ENCODE data around the gene NDUFAB1. TPM values are rescaled to one million over a fixed set of nuclear protein-coding genes. Genes with fewer than 3 reads are reported as not detected.

The NDUFAB1 gene
- total RNA-seq, 1 experiment from 2014 or later, result 189 TPM

DNA sequence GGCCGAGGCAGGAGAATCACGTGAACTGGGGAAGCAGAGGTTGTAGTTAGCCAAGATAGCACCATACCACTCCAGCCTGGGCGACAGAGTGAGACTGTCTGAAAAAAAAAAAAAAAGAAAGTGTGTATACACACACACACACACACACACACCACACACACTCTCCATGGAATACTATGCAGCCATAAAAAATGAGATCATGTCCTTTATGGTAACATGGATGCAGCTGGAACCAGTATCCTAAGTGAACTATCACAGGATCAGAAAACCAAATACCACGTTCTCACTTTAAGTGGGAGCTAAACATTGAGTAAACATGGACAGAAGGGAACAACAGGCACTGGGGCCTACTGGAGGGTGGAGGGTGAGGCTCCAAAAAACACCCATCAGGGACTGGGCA, 16.7 kb downstream of the NDUFAB1 start:
- Mint-ChIP-seq H3K9me3 (no peaks in the 10 kb centered on the region), H3K36me3 (peaks cover 44% of the 10 kb centered on the region), H3K4me3 (no peak overlapping the region), H3K4me1 (no peaks in the 10 kb centered on the region), H3K27me3 (ENCODE audit: low read depth) (no peaks in the 10 kb centered on the region), H3K27ac (no peak overlapping the region)
- CTCF ChIA-PET, result no interaction called here
- DNase-seq (ENCODE audit: low spot score), result no peak
- TF ChIP-seq ZNF416 (CRISPR knock-in tag; IDR thresholded peaks at IDR 0.05), result no peak
- TF ChIP-seq, protein P1, sequence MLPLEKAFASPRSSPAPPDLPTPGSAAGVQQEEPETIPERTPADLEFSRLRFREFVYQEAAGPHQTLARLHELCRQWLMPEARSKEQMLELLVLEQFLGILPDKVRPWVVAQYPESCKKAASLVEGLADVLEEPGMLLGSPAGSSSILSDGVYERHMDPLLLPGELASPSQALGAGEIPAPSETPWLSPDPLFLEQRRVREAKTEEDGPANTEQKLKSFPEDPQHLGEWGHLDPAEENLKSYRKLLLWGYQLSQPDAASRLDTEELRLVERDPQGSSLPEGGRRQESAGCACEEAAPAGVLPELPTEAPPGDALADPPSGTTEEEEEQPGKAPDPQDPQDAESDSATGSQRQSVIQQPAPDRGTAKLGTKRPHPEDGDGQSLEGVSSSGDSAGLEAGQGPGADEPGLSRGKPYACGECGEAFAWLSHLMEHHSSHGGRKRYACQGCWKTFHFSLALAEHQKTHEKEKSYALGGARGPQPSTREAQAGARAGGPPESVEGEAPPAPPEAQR (CRISPR knock-in tag; IDR thresholded peaks at IDR 0.05), result no peak
- TF ChIP-seq ZNF232 (CRISPR knock-in tag; IDR thresholded peaks at IDR 0.05), result no peak
- TF ChIP-seq, protein P2, sequence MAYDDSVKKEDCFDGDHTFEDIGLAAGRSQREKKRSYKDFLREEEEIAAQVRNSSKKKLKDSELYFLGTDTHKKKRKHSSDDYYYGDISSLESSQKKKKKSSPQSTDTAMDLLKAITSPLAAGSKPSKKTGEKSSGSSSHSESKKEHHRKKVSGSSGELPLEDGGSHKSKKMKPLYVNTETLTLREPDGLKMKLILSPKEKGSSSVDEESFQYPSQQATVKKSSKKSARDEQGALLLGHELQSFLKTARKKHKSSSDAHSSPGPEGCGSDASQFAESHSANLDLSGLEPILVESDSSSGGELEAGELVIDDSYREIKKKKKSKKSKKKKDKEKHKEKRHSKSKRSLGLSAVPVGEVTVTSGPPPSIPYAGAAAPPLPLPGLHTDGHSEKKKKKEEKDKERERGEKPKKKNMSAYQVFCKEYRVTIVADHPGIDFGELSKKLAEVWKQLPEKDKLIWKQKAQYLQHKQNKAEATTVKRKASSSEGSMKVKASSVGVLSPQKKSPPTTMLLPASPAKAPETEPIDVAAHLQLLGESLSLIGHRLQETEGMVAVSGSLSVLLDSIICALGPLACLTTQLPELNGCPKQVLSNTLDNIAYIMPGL (CRISPR knock-in tag; IDR thresholded peaks at IDR 0.05), result no peak
- TF ChIP-seq JAZF1 (CRISPR knock-in tag; IDR thresholded peaks at IDR 0.05), result no peak
- TF ChIP-seq, protein P3, sequence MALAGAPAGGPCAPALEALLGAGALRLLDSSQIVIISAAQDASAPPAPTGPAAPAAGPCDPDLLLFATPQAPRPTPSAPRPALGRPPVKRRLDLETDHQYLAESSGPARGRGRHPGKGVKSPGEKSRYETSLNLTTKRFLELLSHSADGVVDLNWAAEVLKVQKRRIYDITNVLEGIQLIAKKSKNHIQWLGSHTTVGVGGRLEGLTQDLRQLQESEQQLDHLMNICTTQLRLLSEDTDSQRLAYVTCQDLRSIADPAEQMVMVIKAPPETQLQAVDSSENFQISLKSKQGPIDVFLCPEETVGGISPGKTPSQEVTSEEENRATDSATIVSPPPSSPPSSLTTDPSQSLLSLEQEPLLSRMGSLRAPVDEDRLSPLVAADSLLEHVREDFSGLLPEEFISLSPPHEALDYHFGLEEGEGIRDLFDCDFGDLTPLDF (CRISPR knock-in tag; IDR thresholded peaks at IDR 0.05), result no peak
- no peak for TF ChIP-seq OVOL2 (CRISPR knock-in tag; IDR thresholded peaks at IDR 0.05; ENCODE audit: borderline replicate concordance)
- TF ChIP-seq ESRRA (CRISPR knock-in tag; IDR thresholded peaks at IDR 0.05; ENCODE audit: borderline replicate concordance), result no peak
- TF ChIP-seq, protein P4, sequence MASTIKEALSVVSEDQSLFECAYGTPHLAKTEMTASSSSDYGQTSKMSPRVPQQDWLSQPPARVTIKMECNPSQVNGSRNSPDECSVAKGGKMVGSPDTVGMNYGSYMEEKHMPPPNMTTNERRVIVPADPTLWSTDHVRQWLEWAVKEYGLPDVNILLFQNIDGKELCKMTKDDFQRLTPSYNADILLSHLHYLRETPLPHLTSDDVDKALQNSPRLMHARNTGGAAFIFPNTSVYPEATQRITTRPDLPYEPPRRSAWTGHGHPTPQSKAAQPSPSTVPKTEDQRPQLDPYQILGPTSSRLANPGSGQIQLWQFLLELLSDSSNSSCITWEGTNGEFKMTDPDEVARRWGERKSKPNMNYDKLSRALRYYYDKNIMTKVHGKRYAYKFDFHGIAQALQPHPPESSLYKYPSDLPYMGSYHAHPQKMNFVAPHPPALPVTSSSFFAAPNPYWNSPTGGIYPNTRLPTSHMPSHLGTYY (CRISPR knock-in tag; IDR thresholded peaks at IDR 0.05), result no peak
- no peak for TF ChIP-seq NFE2L1 (CRISPR knock-in tag; IDR thresholded peaks at IDR 0.05)
- TF ChIP-seq FOXP1 (CRISPR knock-in tag; IDR thresholded peaks at IDR 0.05; ENCODE audit: borderline replicate concordance), result no peak
- TF ChIP-seq, protein P5, sequence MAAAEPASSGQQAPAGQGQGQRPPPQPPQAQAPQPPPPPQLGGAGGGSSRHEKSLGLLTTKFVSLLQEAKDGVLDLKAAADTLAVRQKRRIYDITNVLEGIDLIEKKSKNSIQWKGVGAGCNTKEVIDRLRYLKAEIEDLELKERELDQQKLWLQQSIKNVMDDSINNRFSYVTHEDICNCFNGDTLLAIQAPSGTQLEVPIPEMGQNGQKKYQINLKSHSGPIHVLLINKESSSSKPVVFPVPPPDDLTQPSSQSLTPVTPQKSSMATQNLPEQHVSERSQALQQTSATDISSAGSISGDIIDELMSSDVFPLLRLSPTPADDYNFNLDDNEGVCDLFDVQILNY (CRISPR knock-in tag; IDR thresholded peaks at IDR 0.05), result no peak
- TF ChIP-seq GTF2I (CRISPR knock-in tag; conservative IDR thresholded peaks at IDR 0.05), result no peak
- TF ChIP-seq ZNF263 (CRISPR knock-in tag; IDR thresholded peaks at IDR 0.05; ENCODE audit: low read depth), result no peak
- TF ChIP-seq, protein P6, sequence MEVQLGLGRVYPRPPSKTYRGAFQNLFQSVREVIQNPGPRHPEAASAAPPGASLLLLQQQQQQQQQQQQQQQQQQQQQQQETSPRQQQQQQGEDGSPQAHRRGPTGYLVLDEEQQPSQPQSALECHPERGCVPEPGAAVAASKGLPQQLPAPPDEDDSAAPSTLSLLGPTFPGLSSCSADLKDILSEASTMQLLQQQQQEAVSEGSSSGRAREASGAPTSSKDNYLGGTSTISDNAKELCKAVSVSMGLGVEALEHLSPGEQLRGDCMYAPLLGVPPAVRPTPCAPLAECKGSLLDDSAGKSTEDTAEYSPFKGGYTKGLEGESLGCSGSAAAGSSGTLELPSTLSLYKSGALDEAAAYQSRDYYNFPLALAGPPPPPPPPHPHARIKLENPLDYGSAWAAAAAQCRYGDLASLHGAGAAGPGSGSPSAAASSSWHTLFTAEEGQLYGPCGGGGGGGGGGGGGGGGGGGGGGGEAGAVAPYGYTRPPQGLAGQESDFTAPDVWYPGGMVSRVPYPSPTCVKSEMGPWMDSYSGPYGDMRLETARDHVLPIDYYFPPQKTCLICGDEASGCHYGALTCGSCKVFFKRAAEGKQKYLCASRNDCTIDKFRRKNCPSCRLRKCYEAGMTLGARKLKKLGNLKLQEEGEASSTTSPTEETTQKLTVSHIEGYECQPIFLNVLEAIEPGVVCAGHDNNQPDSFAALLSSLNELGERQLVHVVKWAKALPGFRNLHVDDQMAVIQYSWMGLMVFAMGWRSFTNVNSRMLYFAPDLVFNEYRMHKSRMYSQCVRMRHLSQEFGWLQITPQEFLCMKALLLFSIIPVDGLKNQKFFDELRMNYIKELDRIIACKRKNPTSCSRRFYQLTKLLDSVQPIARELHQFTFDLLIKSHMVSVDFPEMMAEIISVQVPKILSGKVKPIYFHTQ (CRISPR knock-in tag; IDR thresholded peaks at IDR 0.05), result no peak
- ATAC-seq, result no peak
- POLR2A ChIA-PET, result no interaction called here

DNA sequence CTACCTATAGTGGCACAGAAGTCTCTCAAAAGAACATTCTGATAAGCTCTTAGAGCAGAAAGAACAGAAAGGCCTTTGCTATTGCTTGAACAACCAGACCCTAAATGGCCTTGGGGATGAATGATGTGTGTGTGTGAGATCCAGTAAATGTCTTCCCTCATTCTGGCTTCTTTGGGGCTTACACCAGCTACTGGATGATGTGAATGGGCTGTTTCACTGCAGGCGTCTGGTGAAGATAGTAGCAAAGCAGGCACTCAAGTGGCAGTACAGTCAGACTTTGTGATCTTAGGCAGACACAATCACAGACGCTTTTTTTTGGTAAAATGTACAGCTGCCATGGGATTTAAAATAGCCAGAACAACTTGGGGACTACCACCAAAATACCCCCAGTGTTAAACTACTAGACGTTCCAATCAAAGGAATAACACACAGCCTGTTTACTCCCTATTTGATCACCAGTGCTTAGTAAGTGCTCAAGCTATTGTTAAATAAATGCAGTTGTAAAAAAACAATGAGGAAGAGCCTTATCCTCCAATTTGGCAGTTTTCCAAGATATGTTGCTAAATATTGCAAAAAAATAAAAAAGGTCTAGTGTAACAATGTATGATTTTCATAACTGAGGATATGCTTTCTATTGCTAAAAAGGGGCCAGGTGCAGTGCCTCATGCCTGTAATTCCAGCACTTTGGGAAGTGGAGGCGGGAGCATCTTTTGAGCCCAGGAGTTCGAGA, 17.9 kb downstream of the NDUFAB1 start:
- ChIA-PET CTCF (interaction anchor here (1.1 to 1.9 kb wide), 2 partner anchors 18 to 21 kb away, joined by 3 to 4 read pairs; partner anchors contain the start of genes EARS2, NDUFAB1 and UBFD1), POLR2A (no interaction called here)
- ATAC-seq, result no peak
- Mint-ChIP-seq H3K27me3 (ENCODE audit: low read depth) (no peaks in the 10 kb centered on the region), H3K36me3 (peaks cover 43% of the 10 kb centered on the region), H3K27ac (no peak overlapping the region), H3K9me3 (no peaks in the 10 kb centered on the region), H3K4me1 (no peaks in the 10 kb centered on the region), H3K4me3 (no peak overlapping the region)
- no peak for DNase-seq (ENCODE audit: low spot score)
- TF ChIP-seq, protein P7, sequence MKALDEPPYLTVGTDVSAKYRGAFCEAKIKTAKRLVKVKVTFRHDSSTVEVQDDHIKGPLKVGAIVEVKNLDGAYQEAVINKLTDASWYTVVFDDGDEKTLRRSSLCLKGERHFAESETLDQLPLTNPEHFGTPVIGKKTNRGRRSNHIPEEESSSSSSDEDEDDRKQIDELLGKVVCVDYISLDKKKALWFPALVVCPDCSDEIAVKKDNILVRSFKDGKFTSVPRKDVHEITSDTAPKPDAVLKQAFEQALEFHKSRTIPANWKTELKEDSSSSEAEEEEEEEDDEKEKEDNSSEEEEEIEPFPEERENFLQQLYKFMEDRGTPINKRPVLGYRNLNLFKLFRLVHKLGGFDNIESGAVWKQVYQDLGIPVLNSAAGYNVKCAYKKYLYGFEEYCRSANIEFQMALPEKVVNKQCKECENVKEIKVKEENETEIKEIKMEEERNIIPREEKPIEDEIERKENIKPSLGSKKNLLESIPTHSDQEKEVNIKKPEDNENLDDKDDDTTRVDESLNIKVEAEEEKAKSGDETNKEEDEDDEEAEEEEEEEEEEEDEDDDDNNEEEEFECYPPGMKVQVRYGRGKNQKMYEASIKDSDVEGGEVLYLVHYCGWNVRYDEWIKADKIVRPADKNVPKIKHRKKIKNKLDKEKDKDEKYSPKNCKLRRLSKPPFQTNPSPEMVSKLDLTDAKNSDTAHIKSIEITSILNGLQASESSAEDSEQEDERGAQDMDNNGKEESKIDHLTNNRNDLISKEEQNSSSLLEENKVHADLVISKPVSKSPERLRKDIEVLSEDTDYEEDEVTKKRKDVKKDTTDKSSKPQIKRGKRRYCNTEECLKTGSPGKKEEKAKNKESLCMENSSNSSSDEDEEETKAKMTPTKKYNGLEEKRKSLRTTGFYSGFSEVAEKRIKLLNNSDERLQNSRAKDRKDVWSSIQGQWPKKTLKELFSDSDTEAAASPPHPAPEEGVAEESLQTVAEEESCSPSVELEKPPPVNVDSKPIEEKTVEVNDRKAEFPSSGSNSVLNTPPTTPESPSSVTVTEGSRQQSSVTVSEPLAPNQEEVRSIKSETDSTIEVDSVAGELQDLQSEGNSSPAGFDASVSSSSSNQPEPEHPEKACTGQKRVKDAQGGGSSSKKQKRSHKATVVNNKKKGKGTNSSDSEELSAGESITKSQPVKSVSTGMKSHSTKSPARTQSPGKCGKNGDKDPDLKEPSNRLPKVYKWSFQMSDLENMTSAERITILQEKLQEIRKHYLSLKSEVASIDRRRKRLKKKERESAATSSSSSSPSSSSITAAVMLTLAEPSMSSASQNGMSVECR (CRISPR knock-in tag; IDR thresholded peaks at IDR 0.05; ENCODE audit: borderline replicate concordance), result no peak
- TF ChIP-seq NFATC4 (CRISPR knock-in tag; IDR thresholded peaks at IDR 0.05), result no peak
- no peak for TF ChIP-seq KAT7 (CRISPR knock-in tag; IDR thresholded peaks at IDR 0.05; ENCODE audit: borderline replicate concordance)
- TF ChIP-seq ETV6 (CRISPR knock-in tag; IDR thresholded peaks at IDR 0.05), result no peak

Measured in WTC11 (cell line).